GM12892 (cell line): ENCODE measurements around the gene CAMLG. TPM values are rescaled to one million over a fixed set of nuclear protein-coding genes. Genes with fewer than 3 reads are reported as not detected.
"Not testable (repeated sequence)": the region's sequence is repeated elsewhere in the genome, so short reads cannot be mapped to it uniquely, and the experiment has no call there.

Experiments used
- DNase-seq: peaks from one replicate; pipeline ENCODE4 v3.0.0; 2011; ENCODE audit not compliant: insufficient read length
- FAIRE-seq: peaks from 2 replicates; lab custom pipeline; 2011; peaks lifted over from hg19 to GRCh38; lab: Jason Lieb, UNC
- POLR2A ChIP-seq: IDR thresholded peaks from 2 replicates; pipeline ENCODE4 v1.6.1; 2011; ENCODE audit warnings: low read depth, low read length, control low read depth
- POLR2AphosphoS5 ChIP-seq: IDR thresholded peaks from 2 replicates; pipeline ENCODE4 v1.6.1; 2011; ENCODE audit warnings: low read depth, low read length, control low read depth
- TAF1 ChIP-seq: IDR thresholded peaks from 2 replicates; pipeline ENCODE4 v1.6.1; 2011; ENCODE audit warnings: low read depth, mild to moderate bottlenecking, control low read depth, low read length, borderline replicate concordance
- polyA plus RNA-seq: library from polyadenylated mRNA; unstranded; fragments of >200 nt; gene quantifications from one replicate; pipeline ENCODE4 v1.2.1, GENCODE V29; 2012; ENCODE audit warnings: missing spikeins, inconsistent platforms; ENCODE audit not compliant: missing spikeins

Gene CAMLG
- polyA plus RNA-seq, result 39.2 TPM

DNA sequence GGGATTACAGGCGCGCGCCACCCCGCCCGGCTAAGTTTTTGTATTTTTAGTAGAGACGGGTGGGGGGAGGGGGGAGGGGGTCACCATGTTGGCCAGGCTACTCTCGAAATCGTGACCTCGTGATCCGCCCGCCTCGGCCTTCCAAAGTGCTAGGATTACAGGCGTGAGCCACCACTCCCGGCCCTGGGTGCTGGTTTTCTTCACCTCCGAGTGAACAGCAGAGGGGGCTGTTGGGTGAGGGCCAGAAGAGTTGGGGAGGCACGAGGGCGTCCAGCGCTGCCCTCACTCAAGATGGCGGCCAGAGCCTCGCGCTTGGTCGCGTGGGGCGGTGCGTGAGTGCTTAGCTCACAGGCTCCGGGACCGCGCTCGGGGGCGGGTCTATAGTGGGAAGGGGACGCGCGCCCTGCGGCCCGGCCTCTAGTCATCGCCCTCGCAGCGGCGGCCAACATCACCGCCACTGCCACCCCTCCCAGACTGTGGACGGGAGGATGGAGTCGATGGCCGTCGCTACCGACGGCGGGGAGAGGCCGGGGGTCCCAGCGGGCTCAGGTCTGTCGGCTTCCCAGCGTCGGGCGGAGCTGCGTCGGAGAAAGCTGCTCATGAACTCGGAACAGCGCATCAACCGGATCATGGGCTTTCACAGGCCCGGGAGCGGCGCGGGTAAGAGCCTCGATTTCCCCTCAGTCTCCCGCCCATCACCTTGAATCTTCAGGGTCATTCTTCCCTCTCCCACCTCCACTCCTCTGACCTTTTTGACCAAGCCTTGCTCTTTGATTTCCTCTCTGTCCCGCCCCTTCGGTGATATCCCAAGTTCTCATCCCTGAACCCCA, at the start of gene CAMLG:
Gene CAMLG (plus strand): TSS at position 416 of the 830 bp plus-strand sequence. CDS start 73 bp downstream, at position 489.
- peak; percentile 97 for FAIRE-seq
- no peak for TF ChIP-seq TAF1
- TF ChIP-seq POLR2AphosphoS5, result peak; percentile 80
- TF ChIP-seq POLR2A, result peak; percentile 81
- DNase-seq, result peak; percentile 90

DNA sequence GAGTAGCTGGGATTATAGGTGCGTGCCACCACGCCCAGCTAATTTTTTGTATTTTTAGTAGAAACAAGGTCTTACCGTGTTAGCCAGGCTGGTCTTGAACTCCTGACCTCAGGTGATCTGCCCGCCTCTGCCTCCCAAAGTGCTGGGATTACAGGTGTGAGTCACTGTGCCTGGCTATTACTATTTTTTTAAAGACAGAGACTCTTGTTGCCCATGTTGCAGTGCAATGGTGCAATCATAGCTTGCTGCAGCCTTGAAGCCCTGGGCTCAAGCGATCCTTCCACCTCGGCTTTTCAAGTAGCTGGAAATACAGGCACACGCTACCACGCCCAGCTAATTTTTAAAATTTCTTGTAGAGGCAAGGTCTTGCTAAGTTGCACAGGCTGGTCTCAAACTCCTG, 48.2 kb upstream of the CAMLG start:
- FAIRE-seq, DNase-seq: not testable (repeated sequence)

DNA sequence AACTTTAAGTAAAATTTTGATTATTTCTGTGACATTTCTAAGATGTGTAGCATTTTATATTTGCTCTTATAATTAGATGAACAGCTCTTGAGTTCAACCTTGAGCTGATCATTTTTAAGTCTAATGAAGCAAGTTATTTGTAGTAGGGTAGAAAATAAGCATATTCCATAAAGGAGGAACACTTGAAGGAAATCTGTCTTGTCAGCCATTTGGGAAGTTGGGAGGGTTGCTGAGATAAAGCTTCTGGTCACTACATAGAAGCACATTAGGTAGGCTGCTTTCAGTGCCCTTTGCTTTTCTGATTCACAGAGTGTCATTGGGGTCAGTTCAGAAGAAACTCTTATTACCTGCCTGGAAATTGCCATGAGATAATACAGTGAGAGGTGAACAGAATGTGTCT, 45.6 kb upstream of the CAMLG start:
- no peak for DNase-seq
- FAIRE-seq, result no peak
- TF ChIP-seq POLR2A (no peak), TAF1 (no peak), POLR2AphosphoS5 (no peak)

DNA sequence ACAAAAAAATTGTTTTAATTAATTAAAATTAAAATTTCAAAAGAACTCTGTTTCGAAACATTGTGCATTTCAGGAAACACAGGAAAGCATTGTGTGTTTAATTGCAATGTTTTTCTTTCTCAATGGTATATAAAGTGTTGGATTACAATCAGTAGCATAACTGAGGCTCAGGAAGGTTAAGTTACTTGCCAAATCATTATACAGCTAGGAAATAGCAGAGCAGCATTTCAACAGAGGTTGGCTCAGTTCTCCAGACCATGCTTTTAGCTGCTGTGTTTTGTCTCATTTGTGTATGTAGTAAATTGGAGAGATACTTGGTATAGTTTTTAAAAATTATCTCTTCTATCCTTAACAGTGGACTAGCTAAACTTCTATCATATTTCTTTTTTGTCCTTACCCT, 30.0 kb upstream of the CAMLG start:
- no peak for TF ChIP-seq POLR2A
- TF ChIP-seq POLR2AphosphoS5, result no peak
- TF ChIP-seq TAF1, result no peak
- FAIRE-seq, result no peak
- no peak for DNase-seq

DNA sequence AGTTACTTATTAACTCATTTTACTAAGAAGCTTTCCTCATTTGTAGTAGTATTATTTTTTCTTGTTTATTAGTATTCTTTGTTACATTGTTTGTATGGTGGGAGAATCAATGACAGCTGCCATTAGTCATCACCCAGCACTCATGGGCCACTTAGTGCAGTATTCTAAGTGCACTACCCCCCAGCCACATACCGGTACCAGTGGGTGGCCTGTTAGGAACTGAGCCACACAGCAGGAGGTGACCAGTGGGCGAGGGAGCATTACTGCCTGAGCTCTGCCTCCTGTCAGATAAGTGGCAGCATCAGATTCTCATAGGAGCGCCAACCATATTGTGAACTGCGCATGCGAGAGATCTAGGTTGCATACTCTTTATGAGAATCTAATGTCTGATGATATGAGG, 24.2 kb upstream of the CAMLG start:
- TF ChIP-seq POLR2A (no peak), TAF1 (no peak), POLR2AphosphoS5 (no peak)
- DNase-seq, result no peak
- no peak for FAIRE-seq

DNA sequence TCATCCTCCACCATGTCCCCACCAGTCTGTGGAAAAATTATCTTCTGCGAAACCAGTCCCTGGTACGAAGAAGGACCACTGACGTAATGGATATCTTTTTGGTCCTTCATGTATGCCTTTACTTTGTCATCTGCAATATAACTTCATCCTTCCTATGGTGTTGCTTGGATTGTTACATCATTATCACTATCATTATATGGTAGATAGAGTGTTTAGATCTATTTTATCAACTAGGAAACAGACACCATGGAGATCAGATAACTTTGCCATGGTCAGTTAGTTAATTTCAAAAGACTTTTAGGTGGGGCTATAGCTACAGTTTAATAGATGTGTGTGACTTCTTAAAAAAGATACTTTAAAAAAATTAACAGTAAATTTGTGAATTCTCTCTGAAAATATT, 23.8 kb upstream of the CAMLG start:
- TF ChIP-seq POLR2A (no peak), TAF1 (no peak), POLR2AphosphoS5 (no peak)
- FAIRE-seq, result no peak
- no peak for DNase-seq

DNA sequence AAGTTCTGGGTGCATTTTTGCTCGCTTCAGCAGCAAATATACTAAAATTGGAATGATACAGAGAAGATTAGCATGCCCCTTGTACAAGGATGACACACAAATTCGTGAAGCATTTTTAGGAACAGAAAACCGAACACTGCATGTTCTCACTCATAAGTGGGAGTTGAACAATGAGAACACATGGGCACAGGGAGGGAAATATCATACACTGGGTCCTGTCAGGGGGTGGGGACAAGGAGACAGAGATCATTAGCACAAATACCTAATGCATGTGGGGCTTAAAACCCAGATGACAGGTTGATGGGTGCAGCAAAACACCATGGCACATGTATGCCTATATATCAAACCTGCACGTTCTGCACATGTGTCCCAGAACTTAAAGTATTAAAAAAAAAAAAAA, 22.9 kb upstream of the CAMLG start:
- DNase-seq, FAIRE-seq: not testable (repeated sequence)

DNA sequence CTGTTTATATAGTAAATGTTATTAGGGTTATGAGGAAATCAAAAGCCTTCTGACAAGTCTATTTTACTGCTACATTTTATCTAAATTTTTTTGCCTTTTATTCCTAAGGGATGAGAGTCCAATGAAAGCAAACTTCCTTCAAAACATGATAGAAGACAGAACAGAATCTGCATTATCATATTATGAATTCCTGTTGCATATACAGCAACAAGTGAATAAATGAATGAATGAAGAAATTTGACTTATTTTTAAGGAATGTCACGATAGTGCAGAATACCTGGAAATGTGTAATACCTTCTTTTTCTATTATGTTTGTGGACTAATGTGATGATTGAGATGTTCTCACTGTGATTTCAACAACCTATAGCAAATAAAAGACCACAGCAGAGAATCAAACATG, 13.5 kb upstream of the CAMLG start:
- no peak for FAIRE-seq
- TF ChIP-seq POLR2AphosphoS5 (no peak), POLR2A (no peak), TAF1 (no peak)

DNA sequence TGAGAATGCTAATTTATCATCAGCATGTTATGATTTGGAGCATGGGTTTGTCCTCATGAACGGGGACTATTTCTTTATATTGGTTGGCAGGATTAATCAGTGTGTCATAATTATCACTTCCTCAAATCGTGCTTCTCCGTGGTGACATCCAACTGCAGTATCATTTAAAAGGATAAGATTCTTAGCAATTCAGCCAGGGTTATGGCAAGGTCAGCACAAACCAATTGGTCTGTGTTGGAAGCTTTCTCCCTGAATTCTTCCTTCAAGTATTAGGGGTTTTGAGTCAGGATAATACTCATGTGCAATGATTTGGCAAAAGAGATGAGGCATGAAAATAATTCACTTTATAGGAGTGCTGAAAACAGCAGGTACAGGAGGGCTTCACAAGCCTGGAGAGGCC, 5.5 kb upstream of the CAMLG start:
- DNase-seq, result no peak
- no peak for FAIRE-seq
- no peak for TF ChIP-seq POLR2A
- no peak for TF ChIP-seq TAF1
- TF ChIP-seq POLR2AphosphoS5, result no peak

More for the DNA sequence above, 13.5 kb upstream of the CAMLG start:
- no peak for DNase-seq

DNA sequence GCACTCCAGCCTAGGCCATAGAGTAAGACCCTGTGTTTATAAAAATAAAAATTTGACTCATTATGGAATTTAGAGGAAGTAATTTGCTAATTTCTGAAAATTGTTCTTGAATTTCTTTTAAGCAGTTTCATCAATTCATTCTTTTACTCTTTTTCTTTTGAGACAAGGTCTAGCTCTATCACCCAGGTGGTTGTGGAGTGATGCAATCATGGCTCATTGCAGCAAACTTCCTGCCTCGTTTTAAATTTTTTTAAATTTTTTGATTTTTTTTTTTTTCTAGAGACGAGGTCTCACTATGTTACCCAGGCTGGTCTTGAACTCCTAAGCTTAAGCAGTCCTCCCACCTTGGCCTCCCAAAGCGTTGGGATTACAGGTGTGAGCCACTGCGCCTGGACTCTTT, 3.1 kb upstream of the CAMLG start:
- no peak for DNase-seq
- TF ChIP-seq POLR2A, result no peak
- no peak for TF ChIP-seq TAF1
- no peak for TF ChIP-seq POLR2AphosphoS5
- FAIRE-seq, result no peak

DNA sequence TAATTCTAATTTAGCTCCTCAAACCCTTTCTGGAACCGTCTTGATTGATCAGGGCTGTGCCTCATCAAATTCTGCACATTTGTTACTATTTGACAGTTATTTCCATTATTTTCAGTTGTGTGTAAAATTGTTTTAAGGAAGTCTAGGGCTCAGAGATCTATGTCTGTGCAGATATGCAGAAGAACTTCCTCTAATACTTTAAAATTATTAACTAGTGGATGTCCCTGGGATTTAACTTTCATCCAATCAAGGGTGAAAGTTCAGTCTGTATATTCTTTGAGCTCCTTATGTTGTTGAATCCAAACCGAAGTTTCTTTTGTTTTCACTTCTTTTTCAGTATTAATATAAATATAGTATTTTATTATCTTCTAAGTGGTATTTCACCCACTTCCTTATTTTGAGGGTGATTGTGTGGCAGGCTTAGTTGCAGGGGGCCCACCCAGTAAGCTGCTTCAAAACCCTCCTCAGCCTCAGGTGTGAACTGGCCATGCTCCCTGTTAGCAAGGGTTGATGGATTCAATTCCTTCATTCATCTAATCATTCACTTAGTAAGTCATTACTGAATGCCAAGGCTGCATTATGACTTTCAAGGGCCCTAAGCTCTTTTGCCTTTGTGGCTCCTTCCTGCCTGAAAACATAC, 2.1 kb upstream of the CAMLG start:
- FAIRE-seq (no peak), DNase-seq (no peak)
- TF ChIP-seq POLR2A (no peak), POLR2AphosphoS5 (no peak), TAF1 (no peak)

DNA sequence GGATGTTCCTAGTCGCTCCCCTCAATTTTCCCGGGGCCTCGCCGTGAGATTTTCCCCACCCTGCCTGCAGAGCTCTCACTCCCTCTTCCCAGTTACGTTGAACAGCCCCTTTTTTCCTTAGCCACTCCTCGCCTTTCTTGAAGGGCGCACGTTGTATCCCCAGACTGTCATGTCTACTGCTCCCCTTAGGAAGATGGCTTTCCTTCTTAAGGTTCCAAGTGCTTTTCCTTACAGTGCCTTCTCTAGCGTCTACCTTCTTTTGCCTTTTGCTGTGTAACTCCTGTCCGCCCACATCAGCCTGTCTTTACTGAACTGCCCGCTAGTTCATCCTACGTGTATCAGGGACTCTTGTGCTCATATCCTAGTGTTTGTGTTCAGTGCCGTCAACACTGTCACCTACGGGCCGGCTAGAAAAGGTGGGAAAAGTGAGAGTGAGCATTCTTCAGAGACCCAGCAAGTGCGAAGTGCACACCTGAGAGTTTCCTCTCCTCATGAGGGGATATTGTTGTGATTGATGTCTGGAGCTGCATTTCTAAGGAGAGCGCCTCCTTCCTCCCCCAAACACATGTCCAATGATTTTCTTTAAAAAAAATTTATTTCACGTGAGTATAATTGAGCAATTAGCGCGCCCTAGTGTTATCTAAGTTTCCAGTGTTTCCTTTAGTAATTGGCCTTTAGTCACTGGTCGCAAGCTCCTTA, 764 bp downstream of the CAMLG start:
- FAIRE-seq, result peak; percentile 79
- no peak for DNase-seq
- TF ChIP-seq POLR2AphosphoS5, result no peak
- no peak for TF ChIP-seq TAF1
- TF ChIP-seq POLR2A, result no peak
